Measurements from ENCODE around the gene STPG1.

Gene STPG1

DNA sequence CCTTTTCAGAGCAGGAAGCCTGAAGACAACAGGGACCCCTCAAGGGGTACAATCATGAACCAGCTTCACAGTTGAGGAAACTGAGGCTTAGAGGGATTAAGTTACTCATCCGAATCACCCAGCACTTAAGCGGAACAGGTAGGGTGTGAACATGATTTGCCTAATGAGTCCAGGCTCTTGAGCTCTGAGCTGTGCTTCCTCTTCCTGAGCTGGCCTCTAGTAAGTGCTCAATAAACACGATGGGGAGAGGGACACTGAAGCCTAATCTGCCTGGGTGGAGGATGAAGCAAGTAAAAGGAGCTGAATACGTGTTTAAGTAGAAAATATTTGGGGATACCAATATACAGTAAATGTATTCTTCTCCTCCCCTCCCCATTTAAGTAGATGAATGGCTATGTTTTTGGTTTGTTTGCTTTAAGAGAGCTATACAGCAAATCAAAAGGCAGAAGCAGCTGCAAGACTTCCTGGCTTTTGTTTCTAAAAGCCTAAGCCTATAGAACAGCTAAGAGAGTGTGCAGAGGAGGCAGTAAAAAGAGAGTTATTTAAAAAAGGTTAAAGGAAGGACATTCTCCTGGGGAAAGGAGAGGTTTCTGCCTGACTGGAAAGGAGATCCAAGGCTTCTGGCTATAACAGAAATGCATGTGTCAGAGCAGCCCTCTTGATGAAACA is 20.5 kb downstream of the STPG1 start:
- no peak for DNase-seq (ENCODE audit: low read depth)

DNA sequence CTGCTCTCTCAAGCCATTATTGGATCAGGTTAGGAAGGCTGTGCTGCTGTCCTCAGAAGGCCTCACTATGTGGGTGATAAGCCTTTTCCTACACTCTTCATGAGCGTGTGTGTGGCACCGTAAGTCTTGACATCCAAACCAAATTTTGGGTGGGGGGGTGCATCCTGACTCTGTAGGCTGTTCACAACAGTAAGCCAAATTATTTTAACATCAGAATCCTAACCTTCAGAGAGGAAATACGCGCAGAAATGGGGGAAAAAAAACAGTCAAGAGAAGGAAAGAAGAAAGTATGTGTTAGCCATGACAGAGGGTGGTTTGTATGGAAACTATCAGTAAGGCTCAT is 21.0 kb downstream of the STPG1 start:
- no peak for DNase-seq (ENCODE audit: low read depth)

DNA sequence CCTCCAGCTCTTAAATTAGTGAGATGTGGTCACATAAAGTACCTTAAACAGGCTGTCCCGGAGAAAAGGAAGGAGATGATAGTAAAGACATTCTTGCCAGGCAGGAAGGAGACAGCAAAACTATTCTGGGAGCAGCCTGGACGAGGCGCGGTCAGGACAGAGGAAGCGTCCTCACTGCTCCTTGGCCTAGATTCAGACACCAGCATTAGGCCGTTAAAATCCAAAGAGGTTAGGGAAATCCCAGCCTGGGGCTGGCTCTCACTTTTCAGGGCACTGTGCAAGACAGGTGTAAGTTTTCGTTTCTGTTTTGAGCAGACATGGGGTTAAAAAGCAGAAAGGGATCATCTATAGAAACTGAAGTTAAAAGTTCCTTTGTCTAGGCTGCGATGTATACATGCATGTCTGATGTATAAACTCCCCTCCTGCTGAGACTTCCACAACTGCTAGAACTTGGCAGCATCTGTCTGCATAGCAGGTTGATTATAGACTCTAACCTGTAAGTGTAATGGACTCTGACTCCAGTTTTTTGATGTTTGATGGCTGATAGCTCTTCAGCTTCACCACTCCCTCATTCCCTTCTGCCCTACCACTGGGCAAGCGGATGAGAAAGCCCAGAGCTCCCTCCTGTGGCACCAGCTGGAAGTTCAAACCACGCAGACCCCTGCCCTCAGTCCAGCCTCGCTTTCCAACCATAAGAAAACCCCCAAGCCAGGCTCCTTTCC is 21.5 kb downstream of the STPG1 start:
- DNase-seq (ENCODE audit: low read depth), result peak; percentile 49

DNA sequence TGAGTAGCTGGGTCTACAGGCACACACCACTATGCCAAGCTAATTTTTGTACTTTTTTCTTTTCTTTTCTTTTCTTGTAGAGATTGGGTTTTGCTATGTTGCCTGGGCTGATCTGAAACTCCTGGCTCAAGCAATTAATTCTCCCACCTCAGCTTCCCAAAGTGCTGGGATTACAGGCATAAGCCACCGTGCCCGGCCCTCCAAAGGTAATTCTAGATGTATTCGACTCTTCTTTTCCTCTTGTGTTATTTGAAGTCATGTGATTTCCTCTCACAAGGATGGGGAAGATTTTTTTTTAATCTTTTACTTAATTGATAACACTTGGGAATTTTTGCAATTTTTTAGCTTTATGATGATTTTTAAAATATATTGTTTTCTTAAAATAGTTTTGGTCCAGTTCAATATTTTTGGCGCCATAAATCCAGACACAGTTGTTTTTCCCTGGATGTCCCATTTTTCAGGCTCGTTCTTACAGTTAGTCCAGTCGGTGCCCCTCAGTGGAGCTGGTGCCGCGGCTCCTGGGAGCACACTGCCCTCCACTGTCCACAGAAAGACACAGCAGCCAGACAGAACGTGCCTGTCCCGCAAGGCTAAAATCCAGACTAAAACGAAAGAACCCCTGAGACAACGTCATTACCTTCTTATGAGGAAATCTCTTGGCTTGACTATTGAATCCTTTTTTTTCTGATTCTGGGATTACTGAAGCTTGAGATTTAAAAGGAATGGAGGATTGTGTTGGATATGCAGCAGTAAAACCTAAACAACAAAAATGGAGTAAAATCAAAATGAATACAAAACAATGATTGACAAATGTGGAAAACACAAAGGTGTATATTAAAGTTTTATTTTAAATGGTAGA is 22.4 kb downstream of the STPG1 start:
- DNase-seq (ENCODE audit: low read depth), result peak; percentile 46

DNA sequence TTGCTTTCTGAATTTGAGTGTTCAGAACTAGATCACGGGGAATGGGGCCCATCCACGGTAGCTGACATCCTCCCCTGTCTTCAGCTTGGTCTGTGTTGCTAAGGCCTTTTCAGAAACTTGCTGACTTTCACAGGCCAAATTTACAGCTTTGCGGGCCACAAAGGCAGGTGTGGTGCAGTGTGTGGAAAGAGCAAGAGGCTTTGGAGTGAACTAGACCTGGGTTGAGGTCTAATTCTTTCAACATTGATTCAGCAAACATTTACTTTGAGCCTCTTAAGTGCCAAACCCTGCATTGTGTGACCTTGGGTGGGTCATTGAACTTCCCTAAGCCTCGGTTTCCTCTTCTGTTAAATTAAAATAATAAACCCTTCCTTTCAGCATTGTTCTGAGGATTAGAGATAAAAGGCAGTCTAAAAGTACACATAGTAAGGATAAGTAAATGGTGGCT is 24.3 kb downstream of the STPG1 start:
- no peak for DNase-seq (ENCODE audit: low read depth)

DNA sequence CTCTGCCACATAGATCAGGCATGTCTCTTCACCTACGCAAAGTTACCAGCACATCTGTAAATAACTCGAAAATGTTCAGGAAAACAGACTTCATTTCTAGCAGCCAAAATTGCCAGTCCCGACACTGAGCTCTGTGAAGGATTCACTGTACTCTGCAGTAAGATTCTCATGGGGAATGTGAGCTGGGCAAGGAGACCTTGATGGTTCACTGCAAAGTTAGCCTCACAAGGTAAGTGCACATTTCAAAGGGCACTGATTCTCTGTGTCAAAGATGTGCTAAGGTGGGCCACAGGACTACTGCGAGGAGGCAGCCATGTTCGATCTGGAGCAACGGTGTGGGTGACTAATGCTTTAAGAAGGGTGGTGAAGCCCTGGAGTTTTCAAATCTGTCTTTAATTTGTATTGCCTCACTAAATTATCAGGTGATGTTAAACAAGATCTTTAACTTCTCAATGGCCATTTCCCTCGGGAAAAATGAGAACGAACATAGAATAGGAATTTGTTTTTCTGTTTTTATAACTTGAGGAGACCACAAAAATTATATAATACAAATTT is 25.2 kb downstream of the STPG1 start:
- DNase-seq (ENCODE audit: low read depth), result no peak

DNA sequence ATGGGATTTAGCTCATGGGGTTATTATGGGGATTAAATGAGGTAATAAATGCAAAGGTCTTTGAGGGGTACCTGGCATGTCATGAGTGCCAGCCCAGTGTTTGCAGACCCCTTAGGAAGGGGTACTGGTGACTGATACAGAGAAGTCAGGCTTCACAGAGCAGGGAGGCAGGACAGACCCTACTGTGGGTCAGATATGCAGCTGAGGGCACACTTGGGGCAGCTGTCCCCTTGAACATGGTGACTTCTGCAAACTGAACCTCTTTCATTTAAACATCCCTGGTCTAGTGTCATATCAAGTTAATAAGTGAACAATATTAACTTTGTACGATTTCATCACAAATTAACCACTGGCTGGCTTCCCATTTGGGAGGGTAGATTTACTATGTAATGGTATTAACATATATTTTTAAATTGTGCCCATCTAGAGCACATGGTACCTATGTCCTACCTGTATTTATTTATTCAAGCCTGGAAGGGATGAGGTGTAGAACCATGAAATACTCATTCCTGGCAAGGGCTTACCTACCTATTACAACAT is 25.9 kb downstream of the STPG1 start:
- DNase-seq (ENCODE audit: low read depth), result no peak

DNA sequence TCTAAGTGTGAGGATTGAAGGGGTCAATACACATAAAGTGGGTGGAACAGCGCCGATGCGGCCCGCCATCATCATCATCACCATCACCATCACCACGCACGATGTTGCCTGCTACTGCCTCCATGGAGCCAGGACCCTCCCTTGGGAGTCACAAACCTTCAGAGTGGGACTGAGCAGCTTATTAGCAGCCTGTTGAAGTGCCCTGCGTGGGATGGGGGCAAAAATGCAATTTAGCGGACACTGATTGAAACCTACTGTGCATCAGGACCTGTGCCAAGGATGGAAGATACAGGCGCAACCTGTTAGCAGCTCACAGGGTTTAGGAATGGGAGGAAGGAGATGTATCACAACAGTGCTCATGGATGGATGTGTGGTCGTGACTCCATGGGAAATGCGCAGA is 26.7 kb downstream of the STPG1 start:
- DNase-seq (ENCODE audit: low read depth), result no peak

DNA sequence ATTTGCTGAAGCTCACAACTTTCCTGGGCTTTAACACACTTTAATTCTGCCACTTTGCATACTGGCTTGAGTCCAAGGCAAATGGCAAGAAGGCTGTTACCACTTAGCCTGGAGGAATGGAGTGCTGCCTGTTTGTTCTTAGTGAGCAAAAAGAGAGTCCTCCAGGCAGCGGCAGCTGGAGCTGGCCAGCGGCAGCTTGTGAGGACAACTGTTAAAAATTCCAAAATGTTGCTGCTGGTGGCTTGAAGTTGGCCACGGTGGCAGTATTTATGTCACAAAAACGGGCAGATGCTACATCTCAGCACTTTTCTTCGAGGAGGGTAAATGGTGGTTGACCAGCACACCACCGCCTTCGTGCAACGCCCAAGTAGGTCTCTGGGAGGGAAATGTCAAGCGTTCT is 27.3 kb downstream of the STPG1 start:
- DNase-seq (ENCODE audit: low read depth), result no peak

DNA sequence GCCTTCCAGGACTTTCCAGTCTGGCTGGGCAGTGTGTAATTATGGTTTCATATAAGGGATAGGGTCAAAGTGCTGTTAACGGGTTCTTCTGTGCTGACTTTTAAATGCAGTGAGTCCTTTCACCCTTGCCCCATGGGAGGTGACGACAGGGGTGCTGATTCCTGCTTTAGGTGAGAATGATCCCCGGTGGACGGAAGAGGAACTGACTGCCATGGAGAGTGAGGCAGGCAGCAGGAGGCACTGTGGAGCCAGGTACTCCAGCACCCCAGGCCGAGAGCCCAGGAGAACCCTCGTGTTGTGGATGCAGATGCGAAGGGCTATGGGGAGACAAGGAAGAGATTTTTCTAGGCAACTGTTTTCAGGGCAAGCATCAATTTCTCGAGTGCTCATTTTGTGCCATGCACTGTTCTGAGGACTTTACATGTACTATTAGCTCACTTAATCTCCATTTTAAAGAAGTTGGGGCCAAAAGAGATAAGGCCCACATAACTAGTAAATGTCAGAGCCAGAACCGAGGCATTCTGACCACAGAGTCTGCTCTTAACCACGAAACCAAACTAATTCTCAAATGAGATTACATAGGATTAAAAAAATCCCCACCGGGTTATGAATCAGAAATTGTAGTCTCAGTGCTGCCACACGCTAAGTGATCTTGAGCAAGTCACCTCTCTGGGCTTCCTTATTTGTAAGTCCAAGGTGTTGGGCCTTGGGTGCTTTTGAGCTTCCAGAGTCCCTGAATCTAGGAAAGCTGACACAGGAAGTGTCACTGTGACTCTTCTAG is 28.2 kb downstream of the STPG1 start:
- no peak for DNase-seq (ENCODE audit: low read depth)

DNA sequence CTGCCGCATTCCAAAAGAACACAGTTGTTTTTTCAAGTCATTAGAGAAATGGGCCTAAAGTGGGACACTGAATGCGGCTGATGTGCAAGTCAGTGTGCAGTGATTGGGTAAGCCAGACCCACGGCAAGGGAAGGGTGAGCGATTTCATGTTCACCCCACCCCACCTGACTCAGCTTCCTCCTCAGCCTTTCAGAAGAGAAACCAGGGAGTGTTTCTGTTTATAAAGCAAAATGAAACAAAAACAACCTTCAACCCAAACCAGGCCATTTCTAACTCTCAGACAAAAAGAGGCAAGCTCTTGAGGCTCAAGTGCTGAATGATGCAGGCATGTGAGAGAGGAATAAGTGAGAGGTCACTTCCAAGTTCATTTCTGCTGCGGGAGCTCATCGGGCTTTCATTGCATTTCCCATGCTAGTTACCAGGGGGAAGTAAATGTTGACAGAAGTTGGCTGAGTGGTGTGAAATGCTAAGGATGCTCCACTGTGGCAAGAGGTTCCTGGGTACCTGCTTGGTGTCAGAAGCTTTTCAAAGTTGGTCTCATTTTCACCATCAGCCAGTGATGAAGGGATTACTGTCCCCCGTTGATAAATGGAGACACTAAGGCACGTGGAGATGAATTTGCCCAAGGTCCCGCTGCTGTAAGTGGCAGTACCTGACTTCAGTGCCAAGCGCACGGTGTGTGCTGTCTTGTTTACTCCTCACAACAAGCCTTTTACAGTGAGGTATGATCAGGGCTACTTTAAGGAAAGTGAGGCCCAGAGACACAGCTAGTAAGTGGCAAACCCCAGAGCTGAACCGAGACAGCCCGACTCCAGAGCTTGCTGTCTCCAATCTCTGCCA is 29.1 kb downstream of the STPG1 start:
- DNase-seq (ENCODE audit: low read depth), result peak; percentile 26

DNA sequence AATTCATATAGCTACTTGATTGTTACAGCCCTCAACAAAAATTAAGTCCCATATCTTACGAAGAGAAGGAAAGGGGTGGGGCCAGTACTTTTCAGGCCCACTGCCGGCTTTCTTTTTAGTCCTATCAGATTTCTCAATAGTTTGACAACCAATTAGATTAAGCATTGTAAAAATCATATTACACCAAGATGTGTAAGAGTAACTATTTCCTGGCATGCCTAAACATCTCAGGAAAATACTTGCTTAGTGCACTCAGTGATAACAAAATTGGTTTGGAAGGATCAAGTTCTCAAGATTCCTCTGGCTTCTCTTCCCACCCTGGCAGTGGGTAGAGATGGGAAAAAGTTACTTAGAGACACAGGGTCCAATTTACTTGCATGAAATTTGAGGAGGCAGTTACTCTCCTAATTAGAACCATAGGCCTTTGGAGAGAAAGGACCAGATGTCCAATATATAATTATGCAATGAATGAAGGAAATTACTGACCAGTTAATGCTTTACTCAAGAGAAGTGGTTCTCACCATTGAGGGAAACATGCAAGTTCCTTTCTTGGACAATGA is 30.1 kb downstream of the STPG1 start:
- DNase-seq (ENCODE audit: low read depth), result no peak

DNA sequence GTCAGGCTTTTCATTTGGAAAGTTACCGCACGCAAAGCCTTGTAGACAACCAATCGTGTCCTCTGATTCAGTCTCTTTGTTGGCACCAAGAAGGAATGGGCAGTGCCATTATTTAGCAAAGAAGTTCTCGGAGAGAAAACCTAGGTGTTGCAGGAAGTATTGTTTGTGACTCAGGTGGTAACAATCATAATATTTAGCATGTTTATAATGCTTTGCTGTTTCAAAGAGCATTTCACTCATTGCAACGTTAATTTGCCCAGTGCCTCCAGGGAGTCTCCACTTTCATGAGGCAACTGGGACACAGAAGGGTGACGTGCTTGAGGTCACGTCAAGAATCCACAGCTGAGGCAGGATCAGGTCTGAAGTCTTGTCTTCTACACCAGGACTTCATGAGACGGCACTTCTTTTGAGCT is 31.4 kb downstream of the STPG1 start:
- DNase-seq (ENCODE audit: low read depth), result no peak

DNA sequence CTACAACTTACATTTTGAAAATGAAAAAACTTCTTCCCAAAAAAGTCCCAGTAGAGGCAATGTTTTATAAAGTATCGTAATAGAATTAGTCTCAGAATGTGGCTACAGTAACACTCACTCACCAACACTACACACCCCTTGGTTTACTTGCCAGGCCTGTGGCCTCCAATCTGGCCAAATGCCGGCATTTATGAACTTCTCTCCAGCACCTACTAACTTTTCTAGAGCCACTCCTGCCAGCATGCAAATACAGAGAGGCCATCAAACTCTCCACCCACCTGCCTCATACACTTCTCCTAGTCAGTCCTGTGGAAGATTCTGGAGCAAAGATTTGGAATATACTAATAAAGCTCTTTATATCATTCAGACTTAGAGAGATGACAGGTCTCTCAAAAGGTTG is 32.3 kb downstream of the STPG1 start:
- DNase-seq (ENCODE audit: low read depth), result no peak

DNA sequence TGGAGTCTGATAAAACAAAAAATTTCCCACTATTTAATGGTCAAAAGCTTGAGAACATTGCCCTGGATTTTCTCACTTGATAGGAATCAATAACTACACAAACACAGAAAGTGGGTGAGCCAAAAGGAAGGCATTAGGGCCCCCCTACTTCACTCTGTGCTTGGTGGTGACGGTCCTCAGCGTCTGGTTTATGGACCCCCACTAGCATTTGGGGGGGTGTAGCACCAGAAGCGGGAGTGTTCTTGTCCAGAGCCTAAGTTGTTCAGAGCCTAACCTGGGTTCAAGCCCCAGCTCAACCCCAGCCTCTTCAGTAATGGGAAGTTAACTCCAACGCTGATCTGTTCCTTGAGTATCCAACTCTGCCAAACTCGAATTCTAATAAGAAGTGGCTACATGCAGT is 33.1 kb downstream of the STPG1 start:
- no peak for DNase-seq (ENCODE audit: low read depth)

DNA sequence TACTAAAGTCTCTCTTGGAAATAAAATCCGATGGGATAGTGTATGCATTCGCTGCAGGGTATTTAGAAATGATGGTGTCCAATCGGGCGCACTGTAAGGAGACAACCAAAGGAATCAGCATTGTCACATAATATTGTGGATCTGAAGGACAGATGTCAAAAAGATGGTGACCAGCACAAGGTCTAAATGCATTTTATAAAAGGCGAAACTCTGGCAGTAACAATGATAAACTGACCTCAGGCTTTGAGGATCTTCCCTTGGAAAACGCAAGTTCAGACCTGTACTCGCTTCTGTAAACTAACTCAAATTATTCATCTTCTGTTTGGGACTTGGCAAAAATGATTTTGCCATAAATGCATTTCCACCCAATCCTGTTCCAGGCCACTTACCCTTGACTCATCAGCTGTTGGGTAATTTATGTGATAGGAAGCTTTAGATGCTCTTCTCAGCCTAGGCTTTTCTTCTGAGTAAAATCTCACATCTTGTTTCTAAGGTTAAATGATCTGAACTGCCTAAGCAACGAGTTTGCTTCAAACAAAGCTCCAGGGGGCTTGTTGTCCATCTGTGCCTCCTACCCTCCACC is 33.8 kb downstream of the STPG1 start:
- no peak for DNase-seq (ENCODE audit: low read depth)

DNA sequence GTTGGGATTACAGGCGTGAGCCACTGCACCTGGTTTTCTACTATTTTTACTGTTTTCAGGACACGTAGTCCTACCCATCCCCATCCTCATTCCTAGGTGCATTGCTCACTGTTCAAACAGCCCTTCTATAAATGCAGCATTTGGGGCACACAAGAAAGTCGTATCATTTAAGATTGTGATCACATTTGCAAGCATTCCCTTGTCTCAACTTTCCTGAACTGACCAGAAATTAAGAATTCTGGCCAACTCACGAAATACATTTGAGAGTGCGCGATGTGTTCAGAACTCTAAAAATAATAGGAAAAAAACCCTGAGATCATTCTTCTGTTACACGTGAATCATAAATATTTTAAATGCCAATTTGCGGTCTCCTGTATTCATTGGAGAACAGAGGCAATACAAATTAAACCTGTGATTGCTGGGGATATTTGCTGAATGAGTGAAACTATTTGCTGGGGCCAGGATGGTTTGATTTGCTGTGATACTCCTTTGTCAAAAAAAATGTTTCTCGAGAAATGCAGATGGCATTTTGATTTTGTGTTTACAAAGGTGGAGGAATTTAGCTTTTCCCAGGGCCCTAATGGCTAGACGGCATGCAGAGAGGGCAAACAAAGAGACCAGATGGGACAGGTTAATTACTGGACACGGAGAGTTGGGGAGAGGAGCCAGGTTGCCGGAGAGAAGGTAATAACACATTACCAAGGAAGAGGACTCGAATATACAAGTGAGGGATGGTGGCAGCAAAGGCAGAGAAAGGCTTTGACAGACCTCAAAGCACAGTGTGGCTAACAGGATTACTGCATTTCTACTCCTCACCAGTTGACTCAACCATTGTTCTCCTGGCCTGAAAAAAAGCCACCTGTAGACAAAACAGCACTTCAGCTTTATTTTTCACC is 38.4 kb downstream of the STPG1 start:
- no peak for DNase-seq (ENCODE audit: low read depth)

DNA sequence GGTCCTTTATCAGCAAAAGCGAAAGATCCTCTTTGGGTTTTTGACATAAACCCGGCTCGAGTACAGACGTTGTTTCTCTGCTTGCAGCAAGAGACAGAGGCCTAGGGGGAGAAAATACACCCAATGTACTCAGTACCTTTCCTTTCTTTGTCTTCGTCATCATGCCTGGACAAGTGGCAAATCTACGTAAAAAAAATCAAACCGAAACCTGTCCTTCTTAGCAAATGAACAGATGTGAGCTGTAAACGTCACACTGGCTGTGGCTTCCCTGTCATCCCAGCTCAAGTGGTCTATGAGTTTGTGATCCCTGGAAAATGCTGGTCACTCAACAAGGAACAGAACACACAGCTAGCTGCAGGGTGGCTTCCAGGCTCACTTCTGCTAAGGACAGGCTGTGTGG is 39.9 kb downstream of the STPG1 start:
- no peak for DNase-seq (ENCODE audit: low read depth)

DNA sequence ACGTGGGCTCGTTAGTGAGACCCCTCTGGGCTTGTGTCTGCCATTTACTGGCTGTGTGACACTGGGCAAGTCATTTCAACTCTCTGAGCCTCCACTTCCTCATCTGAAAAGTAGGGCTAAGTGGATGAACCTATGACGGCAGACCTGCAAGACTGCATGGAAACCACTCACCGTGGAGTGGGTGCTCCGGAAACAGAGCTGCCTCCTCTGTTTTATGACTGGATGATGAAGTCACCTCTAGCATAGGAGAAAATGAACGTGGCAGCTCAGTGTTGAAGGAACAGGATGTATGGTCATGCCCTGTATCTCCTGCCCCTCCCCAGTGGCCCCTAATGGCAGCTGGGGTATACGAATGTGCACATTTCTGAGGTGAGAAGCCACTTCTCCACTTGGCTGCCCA is 40.5 kb downstream of the STPG1 start:
- no peak for DNase-seq (ENCODE audit: low read depth)

All from activated T-cell treated with anti-CD3 and anti-CD28 coated beads for 24 hours (primary cell).